Osteocyte (in vitro differentiated cells): ENCODE measurements around the gene SLC6A12. TPM values are rescaled to one million over a fixed set of nuclear protein-coding genes. Genes with fewer than 3 reads are reported as not detected.

Source experiments
- DNase-seq: peaks from one replicate; pipeline ENCODE4 v3.0.0; 2021; ENCODE audit warnings: mixed read lengths; ENCODE audit not compliant: unreplicated experiment; ENCODE audit errors: extremely low spot score
- H3K27ac Mint-ChIP-seq: one replicate; pipeline ENCODE4 v1.8.0; 2021; ENCODE audit warnings: mild to moderate bottlenecking, mixed read lengths; ENCODE audit not compliant: unreplicated experiment
- H3K27me3 Mint-ChIP-seq: one replicate; pipeline ENCODE4 v1.8.0; 2021; ENCODE audit warnings: mixed read lengths; ENCODE audit not compliant: unreplicated experiment
- H3K36me3 Mint-ChIP-seq: one replicate; pipeline ENCODE4 v1.8.0; 2021; ENCODE audit warnings: mixed read lengths; ENCODE audit not compliant: unreplicated experiment
- H3K4me1 Mint-ChIP-seq: one replicate; pipeline ENCODE4 v1.8.0; 2021; ENCODE audit warnings: mixed read lengths; ENCODE audit not compliant: unreplicated experiment
- H3K4me3 Mint-ChIP-seq: one replicate; pipeline ENCODE4 v1.8.0; 2021; ENCODE audit warnings: mild to moderate bottlenecking, moderate library complexity, mixed read lengths; ENCODE audit not compliant: unreplicated experiment
- H3K9me3 Mint-ChIP-seq: one replicate; pipeline ENCODE4 v1.8.0; 2021; ENCODE audit warnings: mixed read lengths; ENCODE audit not compliant: unreplicated experiment
- total RNA-seq: library from RNA; stranded (reverse); gene quantifications from 2 replicates; pipeline ENCODE4 v1.2.1, GENCODE V29; 2021
- TF ChIP-seq, protein P1 (sequence below): fragments of 200-600 bp; sonication (generic); IDR thresholded peaks from 2 replicates; pipeline ENCODE4 v1.5.0; 2021; ENCODE audit warnings: antibody characterized with exemption, mild to moderate bottlenecking, moderate library complexity

SLC6A12 gene
- total RNA-seq, 1 donor from 2014 or later, result not detected

DNA sequence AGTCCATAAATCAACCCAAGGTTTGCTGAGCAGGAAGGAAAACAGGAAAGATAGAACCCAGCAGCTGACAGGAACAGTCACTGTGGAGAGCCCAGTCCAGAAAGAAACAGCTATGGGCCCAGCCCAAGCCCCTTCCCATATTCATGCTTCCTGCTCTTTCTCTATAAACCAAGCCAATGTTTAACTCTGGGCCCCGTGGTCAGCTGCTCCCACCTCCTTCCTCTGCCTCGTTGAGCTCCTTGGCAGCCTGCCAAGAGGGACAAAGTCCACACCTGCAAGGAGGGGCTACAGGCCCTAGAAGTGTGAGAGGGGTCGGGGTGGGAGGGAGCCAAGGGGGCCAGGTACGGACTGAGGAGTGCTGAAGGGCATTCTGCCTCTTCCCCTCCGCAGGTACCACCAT lies 38.7 kb upstream of the SLC6A12 start:
- Mint-ChIP-seq H3K36me3 (no peaks in the 10 kb centered on the region), H3K9me3 (peaks cover 4% of the 10 kb centered on the region), H3K4me1 (no peaks in the 10 kb centered on the region), H3K27ac (no peak overlapping the region), H3K4me3 (no peak overlapping the region), H3K27me3 (peaks cover 58% of the 10 kb centered on the region)
- TF ChIP-seq, protein P1, sequence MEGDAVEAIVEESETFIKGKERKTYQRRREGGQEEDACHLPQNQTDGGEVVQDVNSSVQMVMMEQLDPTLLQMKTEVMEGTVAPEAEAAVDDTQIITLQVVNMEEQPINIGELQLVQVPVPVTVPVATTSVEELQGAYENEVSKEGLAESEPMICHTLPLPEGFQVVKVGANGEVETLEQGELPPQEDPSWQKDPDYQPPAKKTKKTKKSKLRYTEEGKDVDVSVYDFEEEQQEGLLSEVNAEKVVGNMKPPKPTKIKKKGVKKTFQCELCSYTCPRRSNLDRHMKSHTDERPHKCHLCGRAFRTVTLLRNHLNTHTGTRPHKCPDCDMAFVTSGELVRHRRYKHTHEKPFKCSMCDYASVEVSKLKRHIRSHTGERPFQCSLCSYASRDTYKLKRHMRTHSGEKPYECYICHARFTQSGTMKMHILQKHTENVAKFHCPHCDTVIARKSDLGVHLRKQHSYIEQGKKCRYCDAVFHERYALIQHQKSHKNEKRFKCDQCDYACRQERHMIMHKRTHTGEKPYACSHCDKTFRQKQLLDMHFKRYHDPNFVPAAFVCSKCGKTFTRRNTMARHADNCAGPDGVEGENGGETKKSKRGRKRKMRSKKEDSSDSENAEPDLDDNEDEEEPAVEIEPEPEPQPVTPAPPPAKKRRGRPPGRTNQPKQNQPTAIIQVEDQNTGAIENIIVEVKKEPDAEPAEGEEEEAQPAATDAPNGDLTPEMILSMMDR, result no peak
- DNase-seq, result peak; percentile 80

DNA sequence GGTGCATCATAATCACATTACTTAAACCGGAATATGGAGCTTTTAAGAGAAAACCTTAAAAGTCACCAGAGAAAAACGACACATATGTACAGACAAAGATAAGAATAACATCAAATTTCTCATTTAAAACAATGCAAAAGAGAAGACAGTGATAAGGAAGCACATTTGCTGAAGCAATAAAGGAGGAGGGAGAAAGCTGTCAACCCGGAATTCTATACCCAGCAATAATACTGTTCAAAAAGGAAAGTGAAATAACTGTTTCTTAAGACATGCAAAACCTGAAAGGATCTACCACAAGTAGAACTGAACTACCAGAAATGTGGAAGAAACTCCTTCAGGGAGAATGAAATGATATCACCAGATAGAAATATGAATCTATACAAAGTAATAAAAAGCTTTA lies 33.3 kb upstream of the SLC6A12 start:
- no peak for DNase-seq
- Mint-ChIP-seq H3K36me3 (no peaks in the 10 kb centered on the region), H3K27ac (no peak overlapping the region), H3K27me3 (peaks cover 42% of the 10 kb centered on the region), H3K4me1 (no peaks in the 10 kb centered on the region), H3K4me3 (no peak overlapping the region), H3K9me3 (peaks cover 5% of the 10 kb centered on the region)
- TF ChIP-seq, protein P1, result no peak

DNA sequence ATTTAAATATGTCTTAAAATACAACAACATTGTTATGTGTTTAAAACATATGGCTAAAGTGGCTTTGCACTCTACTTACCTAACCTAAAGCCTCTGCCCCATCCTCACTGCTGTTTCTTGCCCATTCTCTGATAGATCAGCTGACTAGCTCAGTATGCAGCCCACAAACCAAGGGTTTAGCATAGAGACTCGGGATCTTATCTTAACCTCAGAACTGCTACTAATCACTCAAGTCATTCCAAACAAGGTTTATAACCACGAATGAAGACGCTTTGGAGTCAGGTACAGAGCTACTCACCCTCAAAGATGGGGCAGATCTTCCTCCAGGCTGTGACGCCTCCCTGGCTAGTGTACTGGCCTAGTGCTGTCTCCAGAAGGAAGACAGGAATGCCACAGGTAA lies 29.4 kb upstream of the SLC6A12 start:
- no peaks in the 10 kb centered on the region for H3K4me1 Mint-ChIP-seq
- H3K4me3 Mint-ChIP-seq, result no peak overlapping the region
- no peak overlapping the region for H3K27ac Mint-ChIP-seq
- no peaks in the 10 kb centered on the region for H3K36me3 Mint-ChIP-seq
- peak; percentile 36 for DNase-seq
- peaks cover 5% of the 10 kb centered on the region for H3K9me3 Mint-ChIP-seq
- TF ChIP-seq, protein P1, result no peak
- peaks cover 22% of the 10 kb centered on the region for H3K27me3 Mint-ChIP-seq

DNA sequence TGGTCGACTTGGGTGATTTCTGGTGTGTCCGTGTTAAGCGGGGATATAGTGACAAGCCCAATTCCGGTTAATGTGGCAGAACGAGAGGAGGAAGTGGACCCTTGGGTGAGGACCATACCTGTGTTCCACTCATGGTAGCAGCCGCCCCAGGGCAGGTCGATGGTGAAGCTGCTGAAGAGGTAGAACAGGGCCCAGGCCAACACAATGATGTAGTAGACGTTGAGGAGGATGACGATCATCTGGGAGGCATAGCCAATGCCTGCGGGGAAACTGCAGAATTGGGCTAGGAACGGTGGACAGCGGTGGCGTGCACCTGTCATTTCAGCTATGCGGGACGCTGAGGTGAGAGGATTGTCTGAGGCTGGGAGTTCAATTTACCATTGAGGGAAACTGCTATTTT lies 28.5 kb upstream of the SLC6A12 start:
- Mint-ChIP-seq H3K9me3 (no peaks in the 10 kb centered on the region), H3K4me3 (no peak overlapping the region), H3K36me3 (no peaks in the 10 kb centered on the region), H3K4me1 (no peaks in the 10 kb centered on the region), H3K27me3 (peaks cover 15% of the 10 kb centered on the region), H3K27ac (no peak overlapping the region)
- TF ChIP-seq, protein P1, result no peak
- peak; percentile 75 for DNase-seq

DNA sequence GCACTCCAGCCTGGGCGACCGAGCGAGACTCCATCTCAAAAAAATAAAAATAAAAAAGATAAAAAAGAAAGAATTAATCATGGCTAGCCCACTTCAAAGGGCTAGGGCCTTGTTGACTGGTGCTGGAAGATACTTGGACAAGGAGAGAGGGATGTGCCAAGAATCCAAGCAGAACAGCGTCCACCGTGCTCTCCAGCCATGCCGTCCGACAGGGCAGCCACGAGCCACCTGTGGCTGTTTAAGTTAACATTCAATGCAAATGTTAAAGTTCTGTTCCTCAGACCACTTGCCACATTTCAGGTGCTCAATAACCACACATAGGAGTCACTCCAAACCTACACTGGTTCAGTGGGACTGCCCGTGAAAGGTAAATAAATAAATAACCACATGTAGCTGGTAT lies 27.3 kb upstream of the SLC6A12 start:
- TF ChIP-seq, protein P1, result no peak
- no peak overlapping the region for H3K27ac Mint-ChIP-seq
- no peaks in the 10 kb centered on the region for H3K36me3 Mint-ChIP-seq
- no peak overlapping the region for H3K4me3 Mint-ChIP-seq
- peak; percentile 60 for DNase-seq
- H3K4me1 Mint-ChIP-seq, result no peaks in the 10 kb centered on the region
- peaks cover under 1% of the 10 kb centered on the region for H3K9me3 Mint-ChIP-seq
- H3K27me3 Mint-ChIP-seq, result peaks cover 15% of the 10 kb centered on the region
